ENCODE measurements around the gene NXPE4.

DNA sequence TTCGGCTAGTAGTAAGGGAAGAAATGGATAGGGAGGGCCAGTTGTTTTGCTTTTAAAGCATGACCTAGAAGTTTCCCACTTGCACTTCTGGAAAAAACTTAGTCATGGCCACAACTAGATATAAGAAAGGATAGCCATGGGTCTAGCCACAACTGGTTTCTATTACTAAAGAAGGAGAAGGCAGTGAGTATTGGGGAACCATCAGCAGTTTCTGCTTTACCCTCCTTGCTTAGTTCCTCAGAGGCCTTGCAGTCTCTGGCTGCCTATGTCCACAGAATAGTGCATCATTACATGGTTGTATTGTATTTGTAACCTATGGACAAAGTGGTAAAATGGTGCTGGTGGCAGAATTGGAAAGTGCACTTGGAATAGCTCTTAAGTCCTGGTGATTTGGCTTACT is 71.5 kb downstream of the NXPE4 start:
- TF ChIP-seq, protein P1, sequence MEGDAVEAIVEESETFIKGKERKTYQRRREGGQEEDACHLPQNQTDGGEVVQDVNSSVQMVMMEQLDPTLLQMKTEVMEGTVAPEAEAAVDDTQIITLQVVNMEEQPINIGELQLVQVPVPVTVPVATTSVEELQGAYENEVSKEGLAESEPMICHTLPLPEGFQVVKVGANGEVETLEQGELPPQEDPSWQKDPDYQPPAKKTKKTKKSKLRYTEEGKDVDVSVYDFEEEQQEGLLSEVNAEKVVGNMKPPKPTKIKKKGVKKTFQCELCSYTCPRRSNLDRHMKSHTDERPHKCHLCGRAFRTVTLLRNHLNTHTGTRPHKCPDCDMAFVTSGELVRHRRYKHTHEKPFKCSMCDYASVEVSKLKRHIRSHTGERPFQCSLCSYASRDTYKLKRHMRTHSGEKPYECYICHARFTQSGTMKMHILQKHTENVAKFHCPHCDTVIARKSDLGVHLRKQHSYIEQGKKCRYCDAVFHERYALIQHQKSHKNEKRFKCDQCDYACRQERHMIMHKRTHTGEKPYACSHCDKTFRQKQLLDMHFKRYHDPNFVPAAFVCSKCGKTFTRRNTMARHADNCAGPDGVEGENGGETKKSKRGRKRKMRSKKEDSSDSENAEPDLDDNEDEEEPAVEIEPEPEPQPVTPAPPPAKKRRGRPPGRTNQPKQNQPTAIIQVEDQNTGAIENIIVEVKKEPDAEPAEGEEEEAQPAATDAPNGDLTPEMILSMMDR (conservative IDR thresholded peaks at IDR 0.05) = no peak
- TF ChIP-seq EZH2 (IDR thresholded peaks at IDR 0.05; ENCODE audit: low read depth) = no peak
